HG03558 (cell line): ENCODE measurements around the gene YTHDF1.
"Not testable (repeated sequence)": the region's sequence is repeated elsewhere in the genome, so short reads cannot be mapped to it uniquely, and the experiment has no call there.

Experiments used
- ATAC-seq: cut with Tn5 transposase; IDR thresholded peaks from one replicate; pipeline ENCODE4 v1.9.1; 2021; ENCODE audit warnings: moderate number of reproducible peaks; ENCODE audit not compliant: unreplicated experiment; ENCODE audit errors: extremely low read depth

Gene YTHDF1

GRCh38 chr20:63160641-63161175 lies 55.2 kb downstream of the YTHDF1 start:
- no peak for ATAC-seq

- ATAC-seq: no peak
Measured at GRCh38 chr20:63159826-63160640, 55.9 kb downstream of the YTHDF1 start.

GRCh38 chr20:63159251-63159650 lies 56.7 kb downstream of the YTHDF1 start:
- not testable (repeated sequence) for ATAC-seq

- ATAC-seq: no peak
Measured at GRCh38 chr20:63158845-63159244, 57.1 kb downstream of the YTHDF1 start.

- ATAC-seq: no peak
Measured at GRCh38 chr20:63158352-63158751, 57.6 kb downstream of the YTHDF1 start.

- ATAC-seq: not testable (repeated sequence)
Measured at GRCh38 chr20:63157431-63157830, 58.5 kb downstream of the YTHDF1 start.

- ATAC-seq: no peak
Measured at GRCh38 chr20:63156221-63156671, 59.7 kb downstream of the YTHDF1 start.

GRCh38 chr20:63155266-63156165 lies 60.4 kb downstream of the YTHDF1 start:
- ATAC-seq: no peak

GRCh38 chr20:63154395-63154794 lies 61.5 kb downstream of the YTHDF1 start:
- no peak for ATAC-seq

- no peak for ATAC-seq
Measured at GRCh38 chr20:63153254-63154221, 62.4 kb downstream of the YTHDF1 start.

GRCh38 chr20:63152322-63153253 lies 63.3 kb downstream of the YTHDF1 start:
- no peak for ATAC-seq

GRCh38 chr20:63151554-63152321 lies 64.2 kb downstream of the YTHDF1 start:
- no peak for ATAC-seq

- ATAC-seq: no peak
Measured at GRCh38 chr20:63150911-63151531, 64.9 kb downstream of the YTHDF1 start.

- no peak for ATAC-seq
Measured at GRCh38 chr20:63150391-63150898, 65.5 kb downstream of the YTHDF1 start.

GRCh38 chr20:63149531-63150192 lies 66.3 kb downstream of the YTHDF1 start:
- no peak for ATAC-seq

GRCh38 chr20:63148696-63149095 lies 67.2 kb downstream of the YTHDF1 start:
- no peak for ATAC-seq

- ATAC-seq: no peak
Measured at GRCh38 chr20:63147532-63147931, 68.4 kb downstream of the YTHDF1 start.
